HCT116 (cell line): Measurements from ENCODE around the gene RPS27A.

Source experiments
- ELF1 ChIP-seq: IDR thresholded peaks from 2 replicates; pipeline ENCODE4 v1.6.1; 2012; ENCODE audit warnings: low read depth, borderline replicate concordance
- EZH2 ChIP-seq: fragments of 200-600 bp; sonication (generic); IDR thresholded peaks from 2 replicates; pipeline ENCODE4 v1.6.1; 2017; ENCODE audit warnings: antibody characterized with exemption, mixed run types
- EZH2phosphoT487 ChIP-seq: fragments of 200-600 bp; IDR thresholded peaks from 2 replicates; pipeline ENCODE4 v1.6.1; 2018; ENCODE audit warnings: antibody characterized with exemption, borderline replicate concordance
- POLR2A ChIP-seq: IDR thresholded peaks from 2 replicates; pipeline ENCODE4 v1.7.0; 2011; ENCODE audit warnings: borderline replicate concordance; ENCODE audit not compliant: insufficient read depth, insufficient read length; ENCODE audit errors: extremely low read depth
- POLR2AphosphoS5 ChIP-seq: IDR thresholded peaks from 2 replicates; pipeline ENCODE4 v1.6.1; 2011; ENCODE audit warnings: mild to moderate bottlenecking, low read depth, low read length, moderate library complexity
- RAD21 ChIP-seq: IDR thresholded peaks from 2 replicates; pipeline ENCODE4 v1.6.1; 2012; ENCODE audit warnings: low read depth, mild to moderate bottlenecking
- SIN3A ChIP-seq: IDR thresholded peaks from 2 replicates; pipeline ENCODE4 v1.6.1; 2012; ENCODE audit warnings: low read depth
- ZFX ChIP-seq: fragments of 450-650 bp; IDR thresholded peaks from 2 replicates; pipeline ENCODE4 v1.6.1; 2017
- TF ChIP-seq, protein P1 (sequence below), 3 experiments: fragments of 200-600 bp in 1 of 3; sonication (generic) in 1 of 3; IDR thresholded peaks in 2 of 3; conservative IDR thresholded peaks in 1 of 3; 2 replicates each; pipeline ENCODE4 v1.5.1; 2012 to 2017; ENCODE audit warnings: low read depth in 2 of 3, low read length in 2 of 3, antibody characterized with exemption in 1 of 3, borderline replicate concordance in 1 of 3, control low read depth in 1 of 3, mild to moderate bottlenecking in 1 of 3, mixed read lengths in 1 of 3, mixed run types in 1 of 3, moderate library complexity in 1 of 3; ENCODE audit not compliant: insufficient read depth in 1 of 3
- TF ChIP-seq, protein P2 (sequence below): IDR thresholded peaks from 2 replicates; pipeline ENCODE4 v1.6.1; 2012
- TF ChIP-seq, protein P3 (sequence below): IDR thresholded peaks from 2 replicates; pipeline ENCODE4 v1.6.1; 2011; ENCODE audit warnings: mild to moderate bottlenecking, low read length, moderate library complexity; ENCODE audit not compliant: insufficient replicate concordance; ENCODE audit errors: extremely low read depth
- TF ChIP-seq, protein P4 (sequence below): IDR thresholded peaks from 2 replicates; pipeline ENCODE4 v1.6.1; 2012

DNA sequence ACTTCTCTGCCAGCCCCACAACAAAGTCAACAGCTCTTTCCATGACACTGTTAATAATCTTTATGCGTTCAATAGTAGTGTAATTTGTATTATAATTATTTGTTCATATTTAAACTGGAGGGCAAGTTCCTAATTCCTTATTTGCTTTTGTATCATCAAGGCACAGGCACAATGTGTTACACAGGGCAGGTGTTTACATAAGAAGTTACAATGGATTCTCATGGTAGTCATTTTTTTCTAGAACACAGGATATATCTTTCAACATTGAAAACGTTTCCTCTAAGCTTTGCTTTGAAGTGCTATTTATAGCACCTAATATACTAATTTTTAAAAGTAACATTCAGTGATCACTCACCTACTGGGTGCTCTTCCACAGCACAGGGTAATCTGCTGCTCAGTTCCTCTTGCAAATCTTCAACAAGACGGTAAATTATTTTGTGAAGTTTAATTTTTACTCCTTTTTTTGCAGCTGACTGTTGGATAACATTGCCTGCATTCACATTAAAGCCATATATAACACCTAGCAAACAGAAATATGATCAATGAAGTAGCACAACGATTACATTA, 7.3 kb downstream of the RPS27A start:
- TF ChIP-seq SIN3A (no peak), RAD21 (no peak), EZH2phosphoT487 (no peak), EZH2 (no peak), POLR2AphosphoS5 (no peak), POLR2A (no peak), ZFX (no peak), ELF1 (no peak)
- TF ChIP-seq, protein P1, sequence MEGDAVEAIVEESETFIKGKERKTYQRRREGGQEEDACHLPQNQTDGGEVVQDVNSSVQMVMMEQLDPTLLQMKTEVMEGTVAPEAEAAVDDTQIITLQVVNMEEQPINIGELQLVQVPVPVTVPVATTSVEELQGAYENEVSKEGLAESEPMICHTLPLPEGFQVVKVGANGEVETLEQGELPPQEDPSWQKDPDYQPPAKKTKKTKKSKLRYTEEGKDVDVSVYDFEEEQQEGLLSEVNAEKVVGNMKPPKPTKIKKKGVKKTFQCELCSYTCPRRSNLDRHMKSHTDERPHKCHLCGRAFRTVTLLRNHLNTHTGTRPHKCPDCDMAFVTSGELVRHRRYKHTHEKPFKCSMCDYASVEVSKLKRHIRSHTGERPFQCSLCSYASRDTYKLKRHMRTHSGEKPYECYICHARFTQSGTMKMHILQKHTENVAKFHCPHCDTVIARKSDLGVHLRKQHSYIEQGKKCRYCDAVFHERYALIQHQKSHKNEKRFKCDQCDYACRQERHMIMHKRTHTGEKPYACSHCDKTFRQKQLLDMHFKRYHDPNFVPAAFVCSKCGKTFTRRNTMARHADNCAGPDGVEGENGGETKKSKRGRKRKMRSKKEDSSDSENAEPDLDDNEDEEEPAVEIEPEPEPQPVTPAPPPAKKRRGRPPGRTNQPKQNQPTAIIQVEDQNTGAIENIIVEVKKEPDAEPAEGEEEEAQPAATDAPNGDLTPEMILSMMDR (IDR thresholded peaks at IDR 0.05 in 2 of 3, conservative IDR thresholded peaks at IDR 0.05 in 1 of 3; ENCODE audit: borderline replicate concordance in 1 of 3, insufficient read depth in 1 of 3, low read depth in 2 of 3, low read length in 2 of 3): no peak
- TF ChIP-seq, protein P2, sequence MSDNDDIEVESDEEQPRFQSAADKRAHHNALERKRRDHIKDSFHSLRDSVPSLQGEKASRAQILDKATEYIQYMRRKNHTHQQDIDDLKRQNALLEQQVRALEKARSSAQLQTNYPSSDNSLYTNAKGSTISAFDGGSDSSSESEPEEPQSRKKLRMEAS: no peak
- TF ChIP-seq, protein P3, sequence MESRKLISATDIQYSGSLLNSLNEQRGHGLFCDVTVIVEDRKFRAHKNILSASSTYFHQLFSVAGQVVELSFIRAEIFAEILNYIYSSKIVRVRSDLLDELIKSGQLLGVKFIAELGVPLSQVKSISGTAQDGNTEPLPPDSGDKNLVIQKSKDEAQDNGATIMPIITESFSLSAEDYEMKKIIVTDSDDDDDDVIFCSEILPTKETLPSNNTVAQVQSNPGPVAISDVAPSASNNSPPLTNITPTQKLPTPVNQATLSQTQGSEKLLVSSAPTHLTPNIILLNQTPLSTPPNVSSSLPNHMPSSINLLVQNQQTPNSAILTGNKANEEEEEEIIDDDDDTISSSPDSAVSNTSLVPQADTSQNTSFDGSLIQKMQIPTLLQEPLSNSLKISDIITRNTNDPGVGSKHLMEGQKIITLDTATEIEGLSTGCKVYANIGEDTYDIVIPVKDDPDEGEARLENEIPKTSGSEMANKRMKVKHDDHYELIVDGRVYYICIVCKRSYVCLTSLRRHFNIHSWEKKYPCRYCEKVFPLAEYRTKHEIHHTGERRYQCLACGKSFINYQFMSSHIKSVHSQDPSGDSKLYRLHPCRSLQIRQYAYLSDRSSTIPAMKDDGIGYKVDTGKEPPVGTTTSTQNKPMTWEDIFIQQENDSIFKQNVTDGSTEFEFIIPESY: no peak
- TF ChIP-seq, protein P4, sequence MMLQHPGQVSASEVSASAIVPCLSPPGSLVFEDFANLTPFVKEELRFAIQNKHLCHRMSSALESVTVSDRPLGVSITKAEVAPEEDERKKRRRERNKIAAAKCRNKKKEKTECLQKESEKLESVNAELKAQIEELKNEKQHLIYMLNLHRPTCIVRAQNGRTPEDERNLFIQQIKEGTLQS: no peak
